HepG2 (cell line): ENCODE results near the gene TMEM116. TPM values are rescaled to one million over a fixed set of nuclear protein-coding genes. Genes with fewer than 3 reads are reported as not detected.

Source experiments
- ATAC-seq: fragments of 200-7000 bp; cut with Tn5 transposase; 3 replicates; pipeline ENCODE4 v1.9.1; 2020; ENCODE audit warnings: mild to moderate bottlenecking, moderate library complexity
- BruUV-seq: library from RNA; stranded (reverse); fragments of 400-500 nt; replicated peaks from 2 replicates; lab custom pipeline; 2021; lab: Mats Ljungman, UMichigan
- CTCF ChIA-PET: fragments of 300-600 bp; formaldehyde crosslinking; extraction: SDS; loops from one replicate; lab custom pipeline; 2021; ENCODE audit warnings: low total read pairs, inconsistent platforms, low intra/inter-chr PET ratio; lab: Yijun Ruan, JAX
- POLR2A ChIA-PET: fragments of 350-600 bp; sonication (Branson Sonifier 250); formaldehyde crosslinking; loops from one replicate; lab custom pipeline; 2020; ENCODE audit warnings: antibody characterized with exemption, inconsistent platforms; lab: Yijun Ruan, JAX
- DNase-seq: peaks from one replicate; pipeline ENCODE4 v3.0.0-alpha.2; 2015; ENCODE audit warnings: low spot score
- FAIRE-seq: peaks from 3 replicates; lab custom pipeline; 2011; peaks lifted over from hg19 to GRCh38; lab: Jason Lieb, UNC
- H2AFZ ChIP-seq: one replicate; pipeline ENCODE4 v1.6.1; 2011; ENCODE audit warnings: low read length, inconsistent platforms
- H3K27ac ChIP-seq: fragments of 300-600 bp; 3 replicates; pipeline ENCODE4 v1.8.0; 2011; ENCODE audit warnings: mixed run types, mild to moderate bottlenecking, mixed read lengths, low read length, inconsistent platforms; ENCODE audit not compliant: insufficient read depth; ENCODE audit errors: extremely low read length
- H3K27me3 ChIP-seq, 2 experiments: fragments of 200-600 bp in 1 of 2; 2 replicates in 1 of 2; 3 replicates in 1 of 2; pipeline versions ENCODE4 v1.6.0 to v1.8.0; 2011; ENCODE audit warnings: low read length in 2 of 2, mild to moderate bottlenecking in 2 of 2, moderate library complexity in 2 of 2, inconsistent platforms in 1 of 2; ENCODE audit not compliant: insufficient read depth in 2 of 2, control insufficient read depth in 1 of 2
- H3K36me3 ChIP-seq, 2 experiments: fragments of 200-600 bp in 1 of 2; replicated peaks in 1 of 2; 2 replicates in 1 of 2; 3 replicates in 1 of 2; pipeline versions ENCODE4 v1.5.1 to v1.8.0; 2011; ENCODE audit warnings: low read length in 2 of 2, inconsistent platforms in 1 of 2; ENCODE audit not compliant: insufficient read depth in 2 of 2, control insufficient read depth in 1 of 2
- H3K4me1 ChIP-seq: 2 replicates; pipeline ENCODE4 v1.5.1; 2012; ENCODE audit warnings: low read length, inconsistent platforms; ENCODE audit not compliant: insufficient read depth
- H3K4me2 ChIP-seq: 2 replicates; pipeline ENCODE4 v1.6.0; 2011; ENCODE audit warnings: low read depth, low read length, inconsistent platforms
- H3K4me3 ChIP-seq, 3 experiments: fragments of 200-600 bp in 1 of 3; sonication (generic), shearing (Covaris generic) in 1 of 3; replicated peaks in 1 of 3; 2 replicates each; pipeline ENCODE4 v1.5.1; 2011 to 2016; ENCODE audit warnings: low read length in 3 of 3, inconsistent platforms in 2 of 3, low read depth in 2 of 3, mild to moderate bottlenecking in 2 of 3, control low read depth in 1 of 3, mixed read lengths in 1 of 3; ENCODE audit not compliant: insufficient read depth in 1 of 3
- H3K79me2 ChIP-seq: one replicate; pipeline ENCODE4 v1.6.1; 2011; ENCODE audit warnings: low read length, inconsistent platforms; ENCODE audit not compliant: insufficient read depth
- H3K9ac ChIP-seq: 2 replicates; pipeline ENCODE4 v1.6.0; 2011; ENCODE audit warnings: mild to moderate bottlenecking, low read depth, low read length, inconsistent platforms; ENCODE audit not compliant: insufficient read depth
- H3K9me3 ChIP-seq: 2 replicates; pipeline ENCODE4 v1.5.1; 2012; ENCODE audit warnings: mild to moderate bottlenecking, low read length
- H4K20me1 ChIP-seq: 2 replicates; pipeline ENCODE4 v1.6.0; 2011; ENCODE audit warnings: inconsistent platforms, mild to moderate bottlenecking, low read length, moderate library complexity; ENCODE audit not compliant: insufficient read depth
- ATF7 ChIP-seq, 2 experiments: fragments of 450-650 bp in 1 of 2; sonication (generic) in 1 of 2; formaldehyde crosslinking in 1 of 2; IDR thresholded peaks; 2 replicates each; pipeline versions ENCODE4 v1.4.0 to v1.6.1; 2016 to 2020; ENCODE audit warnings: antibody characterized with exemption in 1 of 2, mild to moderate bottlenecking in 1 of 2, missing genetic modification reagents in 1 of 2
- ETV5 ChIP-seq: IDR thresholded peaks from 2 replicates; pipeline ENCODE4 v1.6.1; 2018; ENCODE audit warnings: missing biosample characterization, missing genetic modification reagents, inconsistent platforms, borderline replicate concordance
- HOXA7 ChIP-seq: sonication (generic); formaldehyde crosslinking; IDR thresholded peaks from 2 replicates; pipeline ENCODE4 v1.8.1; 2022; ENCODE audit warnings: mild to moderate bottlenecking, missing genetic modification reagents, moderate library complexity
- MBD4 ChIP-seq: IDR thresholded peaks from 2 replicates; pipeline ENCODE4 v1.6.1; 2012; ENCODE audit warnings: low read length, inconsistent platforms, borderline replicate concordance
- PPARG ChIP-seq: conservative IDR thresholded peaks from 2 replicates; pipeline ENCODE4 v1.6.1; 2016; ENCODE audit warnings: missing biosample characterization, missing genetic modification reagents
- RARG ChIP-seq: sonication (generic); formaldehyde crosslinking; IDR thresholded peaks from 2 replicates; pipeline ENCODE4 v1.4.0; 2020; ENCODE audit warnings: low read depth, mild to moderate bottlenecking, missing genetic modification reagents
- SYNCRIP ChIP-seq: fragments of 200-400 bp; formaldehyde crosslinking; IDR thresholded peaks from 2 replicates; pipeline ENCODE4 v1.6.1; 2018; ENCODE audit warnings: mild to moderate bottlenecking, low read depth, low read length; ENCODE audit not compliant: insufficient read depth
- ZNF343 ChIP-seq: sonication (generic); formaldehyde crosslinking; IDR thresholded peaks from 2 replicates; pipeline ENCODE4 v1.4.0; 2020; ENCODE audit warnings: mild to moderate bottlenecking, missing genetic modification reagents
- ZNF451 ChIP-seq: sonication (generic); formaldehyde crosslinking; IDR thresholded peaks from 2 replicates; pipeline ENCODE4 v1.5.0; 2020; ENCODE audit warnings: mild to moderate bottlenecking, missing genetic modification reagents
- ZNF792 ChIP-seq: IDR thresholded peaks from 2 replicates; pipeline ENCODE4 v1.6.1; 2016
- WGBS: methylation state at CpG from one replicate; pipeline ENCODE4 v1.1.6; 2017; ENCODE audit warnings: low lambda C conversion rate; 5-methylcytosine and 5-hydroxymethylcytosine counted together
- in situ Hi-C: cut with HindIII; loops from 2 replicates; pipeline ENCODE4 v1.10.0; 2017; ENCODE audit warnings: low pct_unique_long_range_greater_than_20kb; ENCODE audit not compliant: extremely low pct_ligation_motif_present
- intact Hi-C: fragments of 100-400 bp; cut with micrococcal nuclease; formaldehyde crosslinking; loops from one replicate; pipeline ENCODE4 v1.10.0; 2022; ENCODE audit not compliant: unreplicated experiment
- polyA plus RNA-seq, 8 experiments: library from polyadenylated mRNA; depleted of rRNA in 3 of 8; stranded (reverse) in 7 of 8; unstranded in 1 of 8; fragments of >200 nt; fragmentation: Illumina TruSeq in 4 of 8; extraction: Trizol in 4 of 8; gene quantifications; 2 replicates each; pipeline versions ENCODE4 v1.2.1 to v1.2.3, GENCODE V29; 2011 to 2016; ENCODE audit warnings: low read depth in 4 of 8, missing spikeins in 1 of 8, mixed read lengths in 1 of 8; ENCODE audit not compliant: insufficient read depth in 1 of 8
- total RNA-seq, 5 experiments: library from RNA; depleted of rRNA; stranded (reverse); fragments of >200 nt; fragmentation: Illumina TruSeq; extraction: Trizol; gene quantifications; 2 replicates each; pipeline ENCODE4 v1.2.3, GENCODE V29; 2016; ENCODE audit warnings: low read depth in 1 of 5
- TF ChIP-seq, protein P1 (sequence below): sonication (generic); formaldehyde crosslinking; conservative IDR thresholded peaks from 2 replicates; pipeline ENCODE4 v1.4.0; 2020; ENCODE audit warnings: missing genetic modification reagents

Gene TMEM116
- total and polyA plus RNA-seq, 2 of the 13 experiments (the other 11 are each of a cell fraction or from before 2014, with no cell fraction given) = 14.0 to 17.8 TPM

DNA sequence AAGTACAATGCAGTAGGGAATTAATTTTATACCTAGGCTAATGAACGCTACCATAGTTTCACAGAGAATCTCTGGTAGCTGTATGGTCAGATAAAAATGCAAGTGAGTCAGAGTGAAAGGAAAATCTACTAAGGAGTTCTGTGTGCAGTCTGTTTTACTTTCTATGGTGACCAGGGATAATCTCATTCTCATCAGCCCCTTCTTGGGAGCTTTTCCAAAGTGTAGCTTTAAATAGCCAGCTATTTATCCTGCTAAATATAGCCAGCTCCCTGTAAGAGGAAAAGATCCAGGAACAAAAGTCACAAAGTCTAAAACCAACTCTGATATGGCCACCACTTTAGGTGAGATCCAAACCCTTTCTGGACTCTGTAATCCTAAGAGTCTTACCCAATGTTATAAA is 75.5 kb downstream of the TMEM116 start:
- ChIA-PET POLR2A (interaction anchor here (1.5 kb wide), 1 partner anchor 75 kb away, joined by 4 read pairs; the partner anchor contains the start of genes ERP29 and TMEM116), CTCF (no interaction called here)

More for the DNA sequence above, 75.5 kb downstream of the TMEM116 start:
- Histone ChIP-seq H3K4me3 (no peak overlapping the region), H3K9ac (no peak overlapping the region), H2AFZ (no peak overlapping the region), H3K79me2 (no peaks in the 10 kb centered on the region), H3K36me3 (0 out of 5 replicates have a peak, but pooled peaks cover 0 to 3% of the 10 kb centered on the region in 2 experiments), H3K4me1 (no peaks in the 10 kb centered on the region), H3K9me3 (no peaks in the 10 kb centered on the region), H3K27ac (no peak overlapping the region)
- in situ Hi-C loops (no loop called here), intact Hi-C loops (no loop called here)
- FAIRE-seq (no peak), DNase-seq (no peak), ATAC-seq (no peak)
- no peak for TF ChIP-seq PPARG
- TF ChIP-seq, protein P1, sequence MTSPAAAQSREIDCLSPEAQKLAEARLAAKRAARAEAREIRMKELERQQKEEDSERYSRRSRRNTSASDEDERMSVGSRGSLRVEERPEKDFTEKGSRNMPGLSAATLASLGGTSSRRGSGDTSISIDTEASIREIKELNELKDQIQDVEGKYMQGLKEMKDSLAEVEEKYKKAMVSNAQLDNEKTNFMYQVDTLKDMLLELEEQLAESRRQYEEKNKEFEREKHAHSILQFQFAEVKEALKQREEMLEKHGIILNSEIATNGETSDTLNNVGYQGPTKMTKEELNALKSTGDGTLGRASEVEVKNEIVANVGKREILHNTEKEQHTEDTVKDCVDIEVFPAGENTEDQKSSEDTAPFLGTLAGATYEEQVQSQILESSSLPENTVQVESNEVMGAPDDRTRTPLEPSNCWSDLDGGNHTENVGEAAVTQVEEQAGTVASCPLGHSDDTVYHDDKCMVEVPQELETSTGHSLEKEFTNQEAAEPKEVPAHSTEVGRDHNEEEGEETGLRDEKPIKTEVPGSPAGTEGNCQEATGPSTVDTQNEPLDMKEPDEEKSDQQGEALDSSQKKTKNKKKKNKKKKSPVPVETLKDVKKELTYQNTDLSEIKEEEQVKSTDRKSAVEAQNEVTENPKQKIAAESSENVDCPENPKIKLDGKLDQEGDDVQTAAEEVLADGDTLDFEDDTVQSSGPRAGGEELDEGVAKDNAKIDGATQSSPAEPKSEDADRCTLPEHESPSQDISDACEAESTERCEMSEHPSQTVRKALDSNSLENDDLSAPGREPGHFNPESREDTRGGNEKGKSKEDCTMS (CRISPR knock-in tag) = no peak
- TF ChIP-seq ETV5 (CRISPR knock-in tag) = no peak
- TF ChIP-seq ATF7 (IDR thresholded peaks at IDR 0.05) = no peak
- no peak for TF ChIP-seq ATF7 (CRISPR knock-in tag; IDR thresholded peaks at IDR 0.05)
- no peak for TF ChIP-seq ZNF343 (CRISPR knock-in tag)
- TF ChIP-seq HOXA7 (CRISPR knock-in tag) = no peak
- TF ChIP-seq ZNF451 = no peak
- no peak for TF ChIP-seq ZNF792 (CRISPR knock-in tag)
- TF ChIP-seq MBD4 = no peak
- no peak for TF ChIP-seq RARG (CRISPR knock-in tag)
- no peak for TF ChIP-seq SYNCRIP
- TF ChIP-seq, all 625 proteins: peak for 0
- Histone ChIP-seq H3K4me2 (no peak overlapping the region), H3K27me3 (no peaks in the 10 kb centered on the region), H4K20me1 (no peaks in the 10 kb centered on the region)
- 97% methylated on average over 1 of the region's 1 CpG for WGBS
- BruUV-seq = no TSS peak
